ENCODE results near the gene ABCA4. TPM values are rescaled to one million over a fixed set of nuclear protein-coding genes. Genes with fewer than 3 reads are reported as not detected.
"Not testable (repeated sequence)": the region's sequence is repeated elsewhere in the genome, so short reads cannot be mapped to it uniquely, and the experiment has no call there.

Gene ABCA4
- total and polyA plus RNA-seq, 2 experiments from 2014 or later, result 0.20 to 3.7 TPM

DNA sequence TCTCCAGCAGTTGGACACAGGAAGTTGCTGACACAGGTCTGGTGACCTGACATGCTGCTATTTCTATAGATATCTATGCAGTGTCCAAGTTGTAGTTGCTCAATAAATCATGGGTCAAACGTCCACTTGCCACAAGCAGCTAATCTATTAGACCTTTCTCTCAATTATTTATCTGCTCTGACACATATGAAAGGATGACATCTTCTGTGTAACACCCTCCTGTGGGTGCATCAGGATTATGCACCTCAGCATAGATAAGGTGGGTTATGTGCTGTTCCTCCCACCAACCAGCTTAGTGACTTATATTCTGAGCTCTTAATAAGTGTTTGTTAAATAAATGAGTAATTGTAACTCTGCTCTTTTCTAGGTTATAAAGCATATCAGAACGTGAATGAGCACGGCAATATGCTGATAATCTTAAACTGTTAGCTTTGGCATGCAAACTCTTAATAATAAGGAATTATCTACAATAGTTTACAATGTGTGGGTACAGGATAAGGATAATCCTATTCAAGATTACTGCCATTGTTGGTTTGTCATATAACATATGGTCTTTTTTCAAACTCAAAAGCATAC, 121.0 kb downstream of the ABCA4 start:
- in situ Hi-C loops (cut with MboI), result no loop called here
- no peak for TF ChIP-seq EZH2phosphoT487 (IDR thresholded peaks at IDR 0.05; ENCODE audit: insufficient read depth, low read depth)
- TF ChIP-seq EZH2 (IDR thresholded peaks at IDR 0.05; ENCODE audit: insufficient read depth, poor library complexity, severe bottlenecking), result no peak

DNA sequence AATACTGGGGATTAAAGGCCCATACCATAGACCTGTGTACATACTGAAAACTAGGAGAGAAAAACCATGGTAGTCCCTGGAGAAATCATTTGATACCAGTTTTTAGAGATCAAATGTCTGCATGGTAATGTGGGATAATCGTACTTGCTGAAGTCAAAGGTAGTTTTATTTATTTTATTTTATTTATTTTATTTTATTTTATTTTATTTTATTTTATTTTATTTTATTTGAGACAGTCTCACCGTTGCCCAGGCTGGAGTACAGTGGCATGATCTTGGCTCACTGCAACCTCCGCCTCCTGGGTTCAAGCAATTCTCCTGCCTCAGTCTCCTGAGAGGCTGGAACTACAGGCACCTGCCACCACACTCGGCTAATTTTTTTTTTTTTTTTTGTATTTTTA, 122.4 kb downstream of the ABCA4 start:
- H2AFZ ChIP-seq; H3K36me3 ChIP-seq (ENCODE audit: low read depth); H3K27ac ChIP-seq; H3K9me2 ChIP-seq (ENCODE audit: insufficient read depth); H3K4me2 ChIP-seq (ENCODE audit: unreplicated experiment); H3K4me3 ChIP-seq; DNase-seq; H3K27me3 ChIP-seq (replicated peaks; ENCODE audit: insufficient read depth); H3K9me3 ChIP-seq (ENCODE audit: low read depth); H4K20me1 ChIP-seq (ENCODE audit: insufficient read depth); H3K9ac ChIP-seq; in situ Hi-C loops (cut with MboI); H3K79me2 ChIP-seq (ENCODE audit: insufficient read depth): not testable (repeated sequence)
- peaks cover 17% of the 10 kb centered on the region for H3K4me1 ChIP-seq (ENCODE audit: insufficient read depth)
- WGBS, 2 experiments (ENCODE audit: low coverage in 1 of 2, low lambda C conversion rate in 2 of 2, missing lambda C conversion rate in 2 of 2), result 74 to 86% methylated on average over 4 of the region's 4 CpGs
- peaks cover 13% of the 10 kb centered on the region; the same call in 1 of the 2 replicates for H3F3A ChIP-seq (ENCODE audit: insufficient read depth)

More for the DNA sequence above, 121.0 kb downstream of the ABCA4 start:
- H3K9ac ChIP-seq, result no peak overlapping the region
- no peaks in the 10 kb centered on the region for H3K27me3 ChIP-seq (replicated peaks; ENCODE audit: insufficient read depth)
- H3F3A ChIP-seq (ENCODE audit: insufficient read depth), result peaks cover under 1% of the 10 kb centered on the region
- H2AFZ ChIP-seq, result no peak overlapping the region
- H3K4me1 ChIP-seq (ENCODE audit: insufficient read depth), result peaks cover 7% of the 10 kb centered on the region
- H3K27ac ChIP-seq, result no peak overlapping the region
- no peaks in the 10 kb centered on the region for H3K9me2 ChIP-seq (ENCODE audit: insufficient read depth)
- no peaks in the 10 kb centered on the region for H3K79me2 ChIP-seq (ENCODE audit: insufficient read depth)
- WGBS, 2 experiments (ENCODE audit: low coverage in 1 of 2, low lambda C conversion rate in 2 of 2, missing lambda C conversion rate in 2 of 2), result 67 to 80% methylated on average over 3 of the region's 3 CpGs
- no peak overlapping the region for H3K4me3 ChIP-seq
- no peaks in the 10 kb centered on the region for H4K20me1 ChIP-seq (ENCODE audit: insufficient read depth)
- no peaks in the 10 kb centered on the region for H3K36me3 ChIP-seq (ENCODE audit: low read depth)
- H3K9me3 ChIP-seq (ENCODE audit: low read depth), result no peaks in the 10 kb centered on the region
- DNase-seq, result no peak
- no peak overlapping the region for H3K4me2 ChIP-seq (ENCODE audit: unreplicated experiment)

DNA sequence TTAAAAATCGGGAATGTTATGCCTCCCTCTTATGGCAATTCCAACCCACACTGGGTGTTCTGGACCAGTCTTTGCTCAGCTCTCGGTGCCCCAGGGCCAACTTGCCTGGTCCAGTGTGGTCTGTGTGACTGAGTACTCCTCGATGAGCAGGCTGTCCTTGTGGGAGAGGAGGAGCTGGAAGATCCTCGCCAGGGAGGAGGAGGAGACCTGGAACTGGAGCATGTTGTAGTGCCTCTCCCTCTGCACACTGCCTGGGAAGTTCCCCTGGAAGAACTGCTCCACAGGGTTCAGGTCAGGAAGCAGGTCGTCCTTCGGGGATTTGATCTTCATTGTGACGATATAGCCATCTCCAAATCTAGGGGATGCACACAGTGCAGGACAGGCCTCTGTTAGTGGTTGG, 123.2 kb downstream of the ABCA4 start:
- Histone ChIP-seq H3K9me3 (ENCODE audit: low read depth) (no peaks in the 10 kb centered on the region), H4K20me1 (ENCODE audit: insufficient read depth) (no peaks in the 10 kb centered on the region), H3K79me2 (ENCODE audit: insufficient read depth) (no peaks in the 10 kb centered on the region), H3K27me3 (replicated peaks; ENCODE audit: insufficient read depth) (no peaks in the 10 kb centered on the region), H3F3A (ENCODE audit: insufficient read depth) (peaks cover 16% of the 10 kb centered on the region; the same call in 1 of the 2 replicates), H3K4me1 (ENCODE audit: insufficient read depth) (peaks cover 24% of the 10 kb centered on the region), H3K36me3 (ENCODE audit: low read depth) (no peaks in the 10 kb centered on the region), H2AFZ (no peak overlapping the region), H3K4me2 (ENCODE audit: unreplicated experiment) (no peak overlapping the region), H3K9ac (no peak overlapping the region), H3K9me2 (ENCODE audit: insufficient read depth) (no peaks in the 10 kb centered on the region), H3K4me3 (no peak overlapping the region), H3K27ac (no peak overlapping the region)
- in situ Hi-C loops (cut with MboI), result no loop called here
- no peak for DNase-seq
- WGBS, 2 experiments (ENCODE audit: low coverage in 1 of 2, low lambda C conversion rate in 2 of 2, missing lambda C conversion rate in 2 of 2), result 62% methylated on average over 7 of the region's 7 CpGs
- TF ChIP-seq EZH2 (IDR thresholded peaks at IDR 0.05; ENCODE audit: insufficient read depth, poor library complexity, severe bottlenecking) (no peak), EZH2phosphoT487 (IDR thresholded peaks at IDR 0.05; ENCODE audit: insufficient read depth, low read depth) (no peak)

DNA sequence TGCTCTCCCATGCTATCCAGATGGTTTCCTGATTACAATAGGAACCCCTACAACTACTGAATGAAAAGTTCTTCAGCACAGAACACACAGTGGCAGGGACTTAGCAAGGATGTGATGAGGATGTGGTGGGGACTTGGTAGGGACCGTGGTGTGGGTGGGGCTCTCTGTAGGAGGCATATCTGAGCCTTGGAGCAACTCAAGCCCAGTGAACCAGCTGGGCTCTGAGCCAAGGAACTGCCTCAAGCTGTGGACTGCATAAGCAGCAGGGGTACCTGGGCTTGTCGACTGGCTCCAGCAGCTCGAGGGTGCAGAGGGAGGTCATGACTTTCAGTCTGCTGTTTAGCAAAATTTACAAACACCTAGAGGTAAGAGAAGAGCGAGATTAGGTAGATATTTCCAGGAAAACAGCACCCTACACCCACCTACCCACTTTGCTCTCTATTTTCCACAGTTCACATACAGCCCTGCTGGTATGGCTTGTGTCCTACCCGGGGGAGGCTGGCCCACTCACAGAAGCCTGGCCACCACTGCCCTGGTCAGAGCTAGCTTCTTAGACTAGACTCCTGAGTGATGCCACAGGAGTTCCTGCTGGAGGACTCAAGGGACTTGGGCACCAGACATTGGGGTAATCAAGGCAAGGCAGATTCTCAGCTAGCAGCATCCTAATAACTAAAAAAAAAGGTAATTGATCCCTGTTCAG, 125.0 kb downstream of the ABCA4 start:
- in situ Hi-C loops (cut with MboI), result no loop called here
- Histone ChIP-seq H3F3A (ENCODE audit: insufficient read depth) (peaks cover 16% of the 10 kb centered on the region; the same call in 1 of the 2 replicates), H3K9me3 (ENCODE audit: low read depth) (no peaks in the 10 kb centered on the region), H3K4me1 (ENCODE audit: insufficient read depth) (peaks cover 24% of the 10 kb centered on the region), H3K9ac (no peak overlapping the region), H3K27me3 (replicated peaks; ENCODE audit: insufficient read depth) (no peaks in the 10 kb centered on the region), H3K4me3 (no peak overlapping the region), H3K4me2 (ENCODE audit: unreplicated experiment) (no peak overlapping the region), H4K20me1 (ENCODE audit: insufficient read depth) (no peaks in the 10 kb centered on the region), H3K79me2 (ENCODE audit: insufficient read depth) (no peaks in the 10 kb centered on the region), H3K9me2 (ENCODE audit: insufficient read depth) (no peaks in the 10 kb centered on the region), H2AFZ (no peak overlapping the region), H3K36me3 (ENCODE audit: low read depth) (no peaks in the 10 kb centered on the region), H3K27ac (no peak overlapping the region)
- WGBS, 2 experiments (ENCODE audit: low coverage in 1 of 2, low lambda C conversion rate in 2 of 2, missing lambda C conversion rate in 2 of 2), result 33 to 37% methylated on average over 5 of the region's 5 CpGs
- no peak for TF ChIP-seq EZH2phosphoT487 (IDR thresholded peaks at IDR 0.05; ENCODE audit: insufficient read depth, low read depth)
- no peak for TF ChIP-seq EZH2 (IDR thresholded peaks at IDR 0.05; ENCODE audit: insufficient read depth, poor library complexity, severe bottlenecking)
- DNase-seq, result peak; percentile 25
